ENCODE data around the gene PIK3C2B.

The PIK3C2B gene

DNA sequence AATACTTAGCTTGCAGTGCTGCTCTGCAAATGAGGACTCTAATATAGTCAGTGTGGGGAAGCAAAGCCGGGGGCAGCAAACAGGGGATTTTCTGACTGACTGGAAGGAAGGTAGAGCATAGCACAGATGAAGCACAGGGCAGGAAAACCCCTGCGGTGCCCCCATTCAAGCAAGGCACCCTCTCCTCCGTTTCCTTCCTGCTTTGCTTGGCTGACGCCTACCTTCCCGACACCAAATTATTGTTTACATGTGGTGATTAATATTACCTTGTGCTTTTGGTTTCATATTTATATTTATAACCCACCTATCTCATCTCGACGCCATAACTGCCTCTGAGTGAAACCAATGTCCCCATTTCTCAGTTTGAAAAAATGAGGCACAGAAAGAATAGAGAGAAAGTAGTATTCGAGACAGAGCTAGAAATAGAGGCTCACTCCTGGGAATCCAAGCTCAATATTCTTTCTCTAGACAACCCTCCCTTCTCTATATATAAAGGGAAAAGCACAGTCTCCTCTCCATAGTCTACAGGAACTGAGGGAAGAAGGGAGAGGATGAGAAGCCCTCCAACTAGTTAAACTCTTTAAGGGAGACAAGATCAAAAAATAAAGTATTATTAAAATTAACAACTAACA, 41.3 kb downstream of the PIK3C2B start:
- no peak for TF ChIP-seq EZH2phosphoT487 (IDR thresholded peaks at IDR 0.05; ENCODE audit: borderline replicate concordance)
- TF ChIP-seq, protein P1, sequence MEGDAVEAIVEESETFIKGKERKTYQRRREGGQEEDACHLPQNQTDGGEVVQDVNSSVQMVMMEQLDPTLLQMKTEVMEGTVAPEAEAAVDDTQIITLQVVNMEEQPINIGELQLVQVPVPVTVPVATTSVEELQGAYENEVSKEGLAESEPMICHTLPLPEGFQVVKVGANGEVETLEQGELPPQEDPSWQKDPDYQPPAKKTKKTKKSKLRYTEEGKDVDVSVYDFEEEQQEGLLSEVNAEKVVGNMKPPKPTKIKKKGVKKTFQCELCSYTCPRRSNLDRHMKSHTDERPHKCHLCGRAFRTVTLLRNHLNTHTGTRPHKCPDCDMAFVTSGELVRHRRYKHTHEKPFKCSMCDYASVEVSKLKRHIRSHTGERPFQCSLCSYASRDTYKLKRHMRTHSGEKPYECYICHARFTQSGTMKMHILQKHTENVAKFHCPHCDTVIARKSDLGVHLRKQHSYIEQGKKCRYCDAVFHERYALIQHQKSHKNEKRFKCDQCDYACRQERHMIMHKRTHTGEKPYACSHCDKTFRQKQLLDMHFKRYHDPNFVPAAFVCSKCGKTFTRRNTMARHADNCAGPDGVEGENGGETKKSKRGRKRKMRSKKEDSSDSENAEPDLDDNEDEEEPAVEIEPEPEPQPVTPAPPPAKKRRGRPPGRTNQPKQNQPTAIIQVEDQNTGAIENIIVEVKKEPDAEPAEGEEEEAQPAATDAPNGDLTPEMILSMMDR (conservative IDR thresholded peaks at IDR 0.05; ENCODE audit: low read length): no peak
- Histone ChIP-seq H3K9me2 (replicated peaks; ENCODE audit: low read depth, low read length) (no peaks in the 10 kb centered on the region), H2AFZ (ENCODE audit: low read length) (no peak overlapping the region), H3K9me3 (ENCODE audit: insufficient read depth, low read depth, low read length) (no peaks in the 10 kb centered on the region), H4K20me1 (ENCODE audit: insufficient read depth, low read length, poor library complexity, severe bottlenecking) (no peaks in the 10 kb centered on the region), H3K79me2 (ENCODE audit: insufficient read depth, low read length) (no peaks in the 10 kb centered on the region), H3K27me3 (ENCODE audit: insufficient read depth, low read length, poor library complexity, severe bottlenecking) (no peaks in the 10 kb centered on the region), H3K4me2 (ENCODE audit: low read depth, low read length, poor library complexity, severe bottlenecking) (no peak overlapping the region), H3K4me3 (ENCODE audit: low read length, poor library complexity, severe bottlenecking) (no peak overlapping the region), H3F3A (ENCODE audit: low read depth) (no peaks in the 10 kb centered on the region), H3K4me1 (ENCODE audit: insufficient read depth, low read length, poor library complexity, severe bottlenecking) (peaks cover 22% of the 10 kb centered on the region), H3K9ac (ENCODE audit: low read depth, low read length, poor library complexity, severe bottlenecking) (no peak overlapping the region), H3K36me3 (ENCODE audit: insufficient read depth, low read length) (peaks cover 61% of the 10 kb centered on the region; the same call in 1 of the 2 replicates)

DNA sequence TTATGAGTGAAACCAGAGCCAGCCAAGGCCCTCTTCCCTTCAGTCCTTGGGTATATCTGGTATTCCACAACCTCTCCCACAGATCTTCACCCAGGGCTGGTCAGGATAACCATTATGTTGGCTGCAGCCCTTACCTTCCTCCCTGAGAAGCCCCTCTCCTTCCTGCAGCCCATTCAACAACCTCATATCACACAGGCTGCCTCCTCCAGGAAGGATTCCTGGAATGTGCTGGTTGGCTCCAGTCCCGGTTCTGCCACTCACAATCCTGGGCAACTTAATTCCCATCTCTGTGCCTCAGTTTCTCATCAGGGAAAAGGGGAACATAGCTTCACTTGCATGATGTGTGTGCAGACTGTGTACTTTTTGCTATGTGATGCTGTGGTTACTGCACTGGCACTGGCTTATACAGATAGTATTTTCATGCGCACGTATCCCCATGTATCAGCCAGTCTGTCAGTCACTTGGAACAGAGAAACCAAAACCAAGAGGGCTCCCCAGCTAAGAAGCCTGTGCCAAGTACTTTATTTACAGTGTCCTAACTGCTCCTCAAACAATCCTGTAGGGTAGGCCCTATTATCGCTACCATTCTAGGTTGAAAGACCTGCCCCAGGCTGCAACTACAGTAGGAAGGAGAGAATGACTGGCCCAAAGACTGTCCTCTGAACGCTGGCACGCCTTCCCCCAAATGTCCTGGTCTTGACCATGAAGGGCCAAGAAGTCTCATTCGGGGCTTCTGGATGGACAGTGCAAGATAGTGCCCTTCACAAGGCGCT, 43.1 kb downstream of the PIK3C2B start:
- H3K4me2 ChIP-seq (ENCODE audit: low read depth, low read length, poor library complexity, severe bottlenecking): no peak overlapping the region
- no peaks in the 10 kb centered on the region for H3K27me3 ChIP-seq (ENCODE audit: insufficient read depth, low read length, poor library complexity, severe bottlenecking)

DNA sequence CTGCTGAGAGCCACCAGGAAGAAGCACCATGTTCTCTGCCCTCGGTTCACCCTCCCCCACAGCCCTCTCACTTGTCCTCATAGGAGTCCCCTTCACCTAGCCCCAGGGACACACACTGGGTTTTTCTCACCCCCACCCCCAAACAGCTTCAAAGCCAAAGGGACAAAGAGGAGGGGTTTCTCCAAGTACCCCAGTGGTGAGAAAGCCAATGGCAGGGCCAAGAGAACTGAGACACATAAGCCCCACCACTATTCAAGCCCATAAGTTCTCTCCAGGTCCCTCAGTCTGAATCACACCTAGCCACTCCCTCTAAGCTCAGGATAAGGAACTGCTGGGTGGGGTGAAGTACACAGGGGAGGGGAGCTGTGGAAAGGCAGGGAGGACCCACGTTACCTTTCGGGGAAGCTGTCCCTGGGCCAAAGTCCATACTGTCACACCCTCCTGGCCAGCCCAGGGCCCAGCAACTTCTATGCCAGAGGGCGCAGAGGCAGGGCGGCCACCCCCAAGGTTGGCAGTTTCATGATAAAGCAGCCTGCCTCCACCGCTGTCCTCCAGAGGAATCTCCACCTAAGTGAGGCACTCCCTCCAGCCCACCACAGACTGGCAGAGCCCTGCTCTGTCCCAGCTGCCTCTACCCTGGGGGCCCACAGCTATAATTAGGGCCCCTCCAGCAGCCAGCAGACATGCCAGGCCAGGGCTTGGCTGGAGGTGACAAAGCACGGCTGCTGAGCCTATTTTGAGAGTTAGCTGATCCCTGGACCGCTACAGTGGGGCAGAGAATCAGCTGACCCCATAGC, 43.9 kb downstream of the PIK3C2B start:
- H3K9ac ChIP-seq (ENCODE audit: low read depth, low read length, poor library complexity, severe bottlenecking): no peak overlapping the region
- H3K4me1 ChIP-seq (ENCODE audit: insufficient read depth, low read length, poor library complexity, severe bottlenecking): peaks cover 33% of the 10 kb centered on the region
- no peak for TF ChIP-seq EZH2phosphoT487 (IDR thresholded peaks at IDR 0.05; ENCODE audit: borderline replicate concordance)
- TF ChIP-seq, protein P1 (conservative IDR thresholded peaks at IDR 0.05; ENCODE audit: low read length): no peak
- H3K79me2 ChIP-seq (ENCODE audit: insufficient read depth, low read length): no peaks in the 10 kb centered on the region
- no peaks in the 10 kb centered on the region for H3F3A ChIP-seq (ENCODE audit: low read depth)
- H2AFZ ChIP-seq (ENCODE audit: low read length): no peak overlapping the region
- no peak overlapping the region for H3K4me2 ChIP-seq (ENCODE audit: low read depth, low read length, poor library complexity, severe bottlenecking)
- no peaks in the 10 kb centered on the region for H3K27me3 ChIP-seq (ENCODE audit: insufficient read depth, low read length, poor library complexity, severe bottlenecking)
- no peak overlapping the region for H3K4me3 ChIP-seq (ENCODE audit: low read length, poor library complexity, severe bottlenecking)
- H3K36me3 ChIP-seq (ENCODE audit: insufficient read depth, low read length): peaks cover 63% of the 10 kb centered on the region; the same call in 1 of the 2 replicates
- peaks cover 3% of the 10 kb centered on the region for H4K20me1 ChIP-seq (ENCODE audit: insufficient read depth, low read length, poor library complexity, severe bottlenecking)
- no peaks in the 10 kb centered on the region for H3K9me2 ChIP-seq (replicated peaks; ENCODE audit: low read depth, low read length)
- H3K9me3 ChIP-seq (ENCODE audit: insufficient read depth, low read depth, low read length): no peaks in the 10 kb centered on the region

More for the DNA sequence above, 43.1 kb downstream of the PIK3C2B start:
- H3K36me3 ChIP-seq (ENCODE audit: insufficient read depth, low read length): peaks cover 65% of the 10 kb centered on the region; the same call in 1 of the 2 replicates
- H2AFZ ChIP-seq (ENCODE audit: low read length): no peak overlapping the region
- peaks cover 3% of the 10 kb centered on the region for H4K20me1 ChIP-seq (ENCODE audit: insufficient read depth, low read length, poor library complexity, severe bottlenecking)
- peaks cover 26% of the 10 kb centered on the region for H3K4me1 ChIP-seq (ENCODE audit: insufficient read depth, low read length, poor library complexity, severe bottlenecking)
- H3K9ac ChIP-seq (ENCODE audit: low read depth, low read length, poor library complexity, severe bottlenecking): no peak overlapping the region
- H3K9me3 ChIP-seq (ENCODE audit: insufficient read depth, low read depth, low read length): no peaks in the 10 kb centered on the region
- TF ChIP-seq, protein P1 (conservative IDR thresholded peaks at IDR 0.05; ENCODE audit: low read length): no peak
- no peak for TF ChIP-seq EZH2phosphoT487 (IDR thresholded peaks at IDR 0.05; ENCODE audit: borderline replicate concordance)
- H3F3A ChIP-seq (ENCODE audit: low read depth): no peaks in the 10 kb centered on the region
- H3K4me3 ChIP-seq (ENCODE audit: low read length, poor library complexity, severe bottlenecking): no peak overlapping the region
- no peaks in the 10 kb centered on the region for H3K79me2 ChIP-seq (ENCODE audit: insufficient read depth, low read length)
- no peaks in the 10 kb centered on the region for H3K9me2 ChIP-seq (replicated peaks; ENCODE audit: low read depth, low read length)
